Colonic mucosa (tissue), 4 donors: ENCODE data around the gene ARMC9. TPM values are rescaled to one million over a fixed set of nuclear protein-coding genes. Genes with fewer than 3 reads are reported as not detected.
"Not testable (repeated sequence)": the region's sequence is repeated elsewhere in the genome, so short reads cannot be mapped to it uniquely, and the experiment has no call there.

Source experiments
- DNase-seq: peaks from one replicate; pipeline ENCODE4 v3.0.0-alpha.2; 2020
- H3K27ac ChIP-seq: fragments of 200-600 bp; one replicate; pipeline ENCODE4 v1.8.0; 2021
- H3K27me3 ChIP-seq: fragments of 200-600 bp; one replicate; pipeline ENCODE4 v1.8.0; 2021
- H3K36me3 ChIP-seq: fragments of 200-600 bp; one replicate; pipeline ENCODE4 v1.8.0; 2021
- H3K4me1 ChIP-seq: fragments of 200-600 bp; one replicate; pipeline ENCODE4 v1.8.0; 2021; ENCODE audit warnings: mild to moderate bottlenecking
- H3K4me3 ChIP-seq: fragments of 200-600 bp; one replicate; pipeline ENCODE4 v1.8.0; 2021
- H3K9ac ChIP-seq, 2 donors: one replicate each; pipeline ENCODE4 v1.7.0; 2013; ENCODE audit warnings: control low read depth in 2 of 2, low read depth in 2 of 2, low read length in 2 of 2
- H3K9me3 ChIP-seq: fragments of 200-600 bp; one replicate; pipeline ENCODE4 v1.8.0; 2021
- CTCF ChIP-seq: fragments of 200-600 bp; IDR thresholded peaks from one replicate; pipeline ENCODE4 v1.8.0; 2022; ENCODE audit warnings: antibody characterized with exemption, mild to moderate bottlenecking
- intact Hi-C: fragments of 100-400 bp; cut with DNase I; formaldehyde crosslinking; loops from one replicate; pipeline ENCODE4 v1.14.1; 2022
- total RNA-seq, 2 donors: library from RNA; stranded (reverse); fragmentation: NEBNext Ultra II Directional in 1 of 2; extraction: Animal tissue kit (Norgen Biotek cat#: 25700) in 1 of 2; gene quantifications; one replicate each; pipeline ENCODE4 v1.2.1, GENCODE V29; 2021
- donor health status: healthy.
- donor health status: DM: no; HTN: no; CAD: no.
- donor health status: DM: no; HTN: no; CAD: no.

Gene ARMC9
- total RNA-seq, 2 donors from 2014 or later = 9.8 to 17.2 TPM

DNA sequence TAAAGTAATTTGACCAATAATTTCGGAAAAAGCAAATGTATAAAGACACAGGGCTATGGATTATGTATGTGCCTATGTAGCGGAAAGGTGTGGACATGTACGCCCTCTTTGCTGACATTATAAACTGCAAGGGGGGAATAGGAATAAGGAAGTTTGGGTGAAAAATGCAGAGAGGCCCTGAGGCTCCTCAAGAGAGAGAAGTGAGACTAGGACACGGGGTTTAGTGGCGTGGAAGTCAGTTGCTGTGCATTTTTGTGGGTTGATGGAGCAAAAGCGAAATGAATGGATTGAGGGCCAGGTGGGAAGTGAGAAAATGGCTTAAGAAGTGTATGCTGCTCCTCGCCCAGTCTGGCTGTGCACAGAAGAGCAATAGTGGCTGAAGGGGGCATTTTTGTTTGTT is 100.8 kb downstream of the ARMC9 start:
- no peak overlapping the region for H3K4me3 ChIP-seq
- H3K9me3 ChIP-seq = no peaks in the 10 kb centered on the region
- no peaks in the 10 kb centered on the region for H3K36me3 ChIP-seq
- no peaks in the 10 kb centered on the region for H3K4me1 ChIP-seq
- H3K27ac ChIP-seq = peak overlapping the region; percentile 48
- intact Hi-C loops = loop anchor here (5.0 to 10.0 kb wide), 2 partner anchors 54 to 98 kb away; partner anchors contain the start of gene B3GNT7
- TF ChIP-seq CTCF = no peak
- H3K9ac ChIP-seq = peak overlapping the region in 1 of 2 donors; percentile 14
- H3K27me3 ChIP-seq = no peaks in the 10 kb centered on the region
- no peak for DNase-seq

- intact Hi-C loops = no loop called here
Observed at GRCh38 chr2:231300020-231300721, 101.7 kb downstream of the ARMC9 start.

GRCh38 chr2:231300722-231301076 is 102.3 kb downstream of the ARMC9 start:
- H3K9me3 ChIP-seq = no peaks in the 10 kb centered on the region
- no peak for TF ChIP-seq CTCF
- no peaks in the 10 kb centered on the region for H3K36me3 ChIP-seq
- H3K9ac ChIP-seq = no peak overlapping the region
- intact Hi-C loops = no loop called here
- no peak for DNase-seq
- H3K4me3 ChIP-seq = no peak overlapping the region
- H3K4me1 ChIP-seq = no peaks in the 10 kb centered on the region
- peak overlapping the region; percentile 48 for H3K27ac ChIP-seq
- H3K27me3 ChIP-seq = no peaks in the 10 kb centered on the region

More at GRCh38 chr2:231300020-231300721, 101.7 kb downstream of the ARMC9 start:
- H3K36me3 ChIP-seq = no peaks in the 10 kb centered on the region
- H3K4me1 ChIP-seq = no peaks in the 10 kb centered on the region
- DNase-seq = no peak
- H3K4me3 ChIP-seq = no peak overlapping the region
- H3K9ac ChIP-seq = no peak overlapping the region
- no peaks in the 10 kb centered on the region for H3K27me3 ChIP-seq
- peak overlapping the region; percentile 48 for H3K27ac ChIP-seq
- TF ChIP-seq CTCF = no peak
- no peaks in the 10 kb centered on the region for H3K9me3 ChIP-seq

DNA sequence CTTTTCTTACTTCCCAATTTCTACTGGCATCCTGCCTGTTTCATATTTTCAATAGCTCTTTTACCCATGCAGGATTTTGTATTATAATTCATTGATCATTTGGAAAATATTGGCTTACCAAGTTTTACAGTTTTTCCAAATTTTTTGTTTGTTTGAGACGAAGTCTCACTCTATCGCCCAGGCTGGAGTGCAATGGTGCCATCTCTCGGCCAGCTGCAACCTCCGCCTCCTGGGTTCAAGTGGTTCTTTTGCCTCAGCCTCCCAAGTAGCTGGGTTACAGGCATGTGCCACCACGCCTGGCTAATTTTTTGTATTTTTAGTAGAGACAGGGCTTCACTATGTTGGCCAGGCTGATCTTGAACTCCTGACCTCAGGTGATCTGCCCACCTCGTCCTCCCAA is 105.8 kb downstream of the ARMC9 start:
- H3K4me1 ChIP-seq, H3K9me3 ChIP-seq, H3K36me3 ChIP-seq, intact Hi-C loops, DNase-seq, H3K9ac ChIP-seq, H3K27ac ChIP-seq, H3K27me3 ChIP-seq, H3K4me3 ChIP-seq: not testable (repeated sequence)

GRCh38 chr2:231305221-231305620 is 106.8 kb downstream of the ARMC9 start:
- no peaks in the 10 kb centered on the region for H3K36me3 ChIP-seq
- H3K27me3 ChIP-seq = no peaks in the 10 kb centered on the region
- H3K4me1 ChIP-seq = no peaks in the 10 kb centered on the region
- DNase-seq = no peak
- no peak overlapping the region for H3K27ac ChIP-seq
- intact Hi-C loops = no loop called here
- H3K4me3 ChIP-seq = no peak overlapping the region
- no peak overlapping the region for H3K9ac ChIP-seq
- TF ChIP-seq CTCF = no peak
- H3K9me3 ChIP-seq = no peaks in the 10 kb centered on the region

GRCh38 chr2:231306791-231307393 is 108.5 kb downstream of the ARMC9 start:
- Histone ChIP-seq H3K4me3 (no peak overlapping the region), H3K4me1 (no peaks in the 10 kb centered on the region), H3K36me3 (no peaks in the 10 kb centered on the region), H3K27ac (no peak overlapping the region), H3K9me3 (no peaks in the 10 kb centered on the region), H3K27me3 (no peaks in the 10 kb centered on the region), H3K9ac (no peak overlapping the region)
- peak; percentile 58 for DNase-seq
- TF ChIP-seq CTCF = no peak
- intact Hi-C loops = no loop called here
